ENCODE results near the gene CCDC183. TPM values are rescaled to one million over a fixed set of nuclear protein-coding genes. Genes with fewer than 3 reads are reported as not detected.

CCDC183 gene
- polyA plus RNA-seq, 1 donor from 2014 or later, result 5.5 TPM

DNA sequence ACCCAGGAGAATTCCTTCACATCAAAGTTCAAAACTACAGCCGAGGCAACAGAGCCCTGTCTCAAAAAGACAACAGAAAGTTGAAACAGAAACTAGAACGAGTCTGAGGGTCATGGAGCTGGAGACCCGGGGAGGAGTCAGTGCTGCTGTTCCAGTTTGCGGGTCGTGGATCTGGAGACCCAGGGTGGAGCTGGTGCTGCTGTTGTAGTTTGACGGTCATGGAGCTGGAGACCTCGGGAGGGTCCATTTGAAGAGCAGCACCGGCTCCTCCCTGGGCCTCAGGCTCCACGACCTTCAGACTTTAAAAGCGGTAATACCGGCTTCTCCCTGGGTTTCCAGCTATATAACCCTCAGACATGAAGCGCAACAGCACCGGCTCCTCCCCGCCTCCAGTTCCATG is 18.8 kb upstream of the CCDC183 start (continued):
- TF ChIP-seq SMC3 (conservative IDR thresholded peaks at IDR 0.05; ENCODE audit: poor library complexity) (no peak), TAF1 (IDR thresholded peaks at IDR 0.05; ENCODE audit: low read depth) (no peak)

DNA sequence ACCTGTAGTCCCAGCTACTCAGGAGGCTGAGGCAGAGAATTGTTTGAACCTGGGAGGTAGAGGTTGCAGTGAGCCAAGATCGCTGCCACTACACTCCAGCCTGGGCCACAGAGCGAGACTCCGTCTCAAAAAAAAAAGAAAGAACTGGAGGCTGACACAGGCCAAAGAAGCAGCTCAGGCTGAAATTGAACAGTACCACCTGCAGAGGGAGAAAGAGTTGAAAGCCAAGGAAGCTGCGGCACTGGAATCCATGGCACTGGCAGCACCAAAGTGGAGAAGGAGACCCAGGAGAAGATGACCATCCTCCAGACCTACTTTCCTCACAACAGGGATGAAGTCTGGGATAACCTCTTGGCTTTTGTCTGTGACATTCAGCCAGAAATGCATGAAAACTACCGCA is 16.3 kb upstream of the CCDC183 start:
- Histone ChIP-seq H3K79me2 (replicated peaks; ENCODE audit: insufficient read depth, low read length) (no peaks in the 10 kb centered on the region), H3F3A (ENCODE audit: insufficient read depth, low read length, poor library complexity, severe bottlenecking) (no peaks in the 10 kb centered on the region), H4K20me1 (ENCODE audit: insufficient read depth) (no peaks in the 10 kb centered on the region), H3K9ac (ENCODE audit: low read length) (no peak overlapping the region), H3K9me2 (ENCODE audit: insufficient read depth, low read length) (no peaks in the 10 kb centered on the region), H2AFZ (ENCODE audit: low read depth, low read length) (no peak overlapping the region), H3K36me3 (ENCODE audit: insufficient read depth, low read length) (no peaks in the 10 kb centered on the region), H3K27me3 (ENCODE audit: insufficient read depth, low read depth, low read length) (no peaks in the 10 kb centered on the region), H3K27ac (ENCODE audit: low read length) (no peak overlapping the region), H3K4me2 (ENCODE audit: low read length) (no peak overlapping the region), H3K9me3 (ENCODE audit: low read length) (no peaks in the 10 kb centered on the region), H3K4me3 (ENCODE audit: low read length) (no peak overlapping the region)
- TF ChIP-seq RAD21 (conservative IDR thresholded peaks at IDR 0.05) (no peak), TAF1 (IDR thresholded peaks at IDR 0.05; ENCODE audit: low read depth) (no peak), SMC3 (conservative IDR thresholded peaks at IDR 0.05; ENCODE audit: poor library complexity) (no peak), MXI1 (conservative IDR thresholded peaks at IDR 0.05; ENCODE audit: poor library complexity, severe bottlenecking) (no peak), POLR2AphosphoS5 (IDR thresholded peaks at IDR 0.05) (no peak), EZH2 (IDR thresholded peaks at IDR 0.05; ENCODE audit: borderline replicate concordance, insufficient read depth, low read length, poor library complexity, severe bottlenecking) (no peak), EP300 (conservative IDR thresholded peaks at IDR 0.05; ENCODE audit: poor library complexity, severe bottlenecking) (no peak)
- TF ChIP-seq, protein P1, sequence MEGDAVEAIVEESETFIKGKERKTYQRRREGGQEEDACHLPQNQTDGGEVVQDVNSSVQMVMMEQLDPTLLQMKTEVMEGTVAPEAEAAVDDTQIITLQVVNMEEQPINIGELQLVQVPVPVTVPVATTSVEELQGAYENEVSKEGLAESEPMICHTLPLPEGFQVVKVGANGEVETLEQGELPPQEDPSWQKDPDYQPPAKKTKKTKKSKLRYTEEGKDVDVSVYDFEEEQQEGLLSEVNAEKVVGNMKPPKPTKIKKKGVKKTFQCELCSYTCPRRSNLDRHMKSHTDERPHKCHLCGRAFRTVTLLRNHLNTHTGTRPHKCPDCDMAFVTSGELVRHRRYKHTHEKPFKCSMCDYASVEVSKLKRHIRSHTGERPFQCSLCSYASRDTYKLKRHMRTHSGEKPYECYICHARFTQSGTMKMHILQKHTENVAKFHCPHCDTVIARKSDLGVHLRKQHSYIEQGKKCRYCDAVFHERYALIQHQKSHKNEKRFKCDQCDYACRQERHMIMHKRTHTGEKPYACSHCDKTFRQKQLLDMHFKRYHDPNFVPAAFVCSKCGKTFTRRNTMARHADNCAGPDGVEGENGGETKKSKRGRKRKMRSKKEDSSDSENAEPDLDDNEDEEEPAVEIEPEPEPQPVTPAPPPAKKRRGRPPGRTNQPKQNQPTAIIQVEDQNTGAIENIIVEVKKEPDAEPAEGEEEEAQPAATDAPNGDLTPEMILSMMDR (IDR thresholded peaks at IDR 0.05; ENCODE audit: poor library complexity, severe bottlenecking), result no peak
- TF ChIP-seq, protein P2, sequence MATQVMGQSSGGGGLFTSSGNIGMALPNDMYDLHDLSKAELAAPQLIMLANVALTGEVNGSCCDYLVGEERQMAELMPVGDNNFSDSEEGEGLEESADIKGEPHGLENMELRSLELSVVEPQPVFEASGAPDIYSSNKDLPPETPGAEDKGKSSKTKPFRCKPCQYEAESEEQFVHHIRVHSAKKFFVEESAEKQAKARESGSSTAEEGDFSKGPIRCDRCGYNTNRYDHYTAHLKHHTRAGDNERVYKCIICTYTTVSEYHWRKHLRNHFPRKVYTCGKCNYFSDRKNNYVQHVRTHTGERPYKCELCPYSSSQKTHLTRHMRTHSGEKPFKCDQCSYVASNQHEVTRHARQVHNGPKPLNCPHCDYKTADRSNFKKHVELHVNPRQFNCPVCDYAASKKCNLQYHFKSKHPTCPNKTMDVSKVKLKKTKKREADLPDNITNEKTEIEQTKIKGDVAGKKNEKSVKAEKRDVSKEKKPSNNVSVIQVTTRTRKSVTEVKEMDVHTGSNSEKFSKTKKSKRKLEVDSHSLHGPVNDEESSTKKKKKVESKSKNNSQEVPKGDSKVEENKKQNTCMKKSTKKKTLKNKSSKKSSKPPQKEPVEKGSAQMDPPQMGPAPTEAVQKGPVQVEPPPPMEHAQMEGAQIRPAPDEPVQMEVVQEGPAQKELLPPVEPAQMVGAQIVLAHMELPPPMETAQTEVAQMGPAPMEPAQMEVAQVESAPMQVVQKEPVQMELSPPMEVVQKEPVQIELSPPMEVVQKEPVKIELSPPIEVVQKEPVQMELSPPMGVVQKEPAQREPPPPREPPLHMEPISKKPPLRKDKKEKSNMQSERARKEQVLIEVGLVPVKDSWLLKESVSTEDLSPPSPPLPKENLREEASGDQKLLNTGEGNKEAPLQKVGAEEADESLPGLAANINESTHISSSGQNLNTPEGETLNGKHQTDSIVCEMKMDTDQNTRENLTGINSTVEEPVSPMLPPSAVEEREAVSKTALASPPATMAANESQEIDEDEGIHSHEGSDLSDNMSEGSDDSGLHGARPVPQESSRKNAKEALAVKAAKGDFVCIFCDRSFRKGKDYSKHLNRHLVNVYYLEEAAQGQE (IDR thresholded peaks at IDR 0.05; ENCODE audit: borderline replicate concordance), result no peak

DNA sequence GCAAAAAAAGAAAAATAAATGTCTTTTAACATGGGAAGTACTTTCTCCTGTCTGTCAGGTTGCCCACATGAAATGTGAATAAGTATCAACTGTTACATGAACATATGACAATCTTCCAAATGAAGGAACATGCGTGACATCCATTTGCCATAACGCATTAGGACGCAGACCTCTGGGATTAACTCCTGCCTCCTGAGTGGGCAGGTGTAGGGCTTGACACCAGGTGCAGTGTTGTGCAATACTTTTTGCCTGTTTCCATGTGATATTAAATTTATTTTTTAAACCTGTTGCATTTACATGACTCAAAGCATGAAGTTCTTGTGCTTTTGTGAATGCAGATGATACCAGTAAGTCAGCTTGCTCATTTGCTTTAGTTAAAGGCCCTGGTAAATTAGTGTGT is 13.7 kb upstream of the CCDC183 start:
- no peak overlapping the region for H3K9ac ChIP-seq (ENCODE audit: low read length)
- H3K27ac ChIP-seq (ENCODE audit: low read length), result no peak overlapping the region
- no peaks in the 10 kb centered on the region for H3K36me3 ChIP-seq (ENCODE audit: insufficient read depth, low read length)
- no peak overlapping the region for H2AFZ ChIP-seq (ENCODE audit: low read depth, low read length)
- H3K9me2 ChIP-seq (ENCODE audit: insufficient read depth, low read length), result no peaks in the 10 kb centered on the region
- no peak overlapping the region for H3K4me2 ChIP-seq (ENCODE audit: low read length)
- H3K4me3 ChIP-seq (ENCODE audit: low read length), result no peak overlapping the region
- no peaks in the 10 kb centered on the region for H3K27me3 ChIP-seq (ENCODE audit: insufficient read depth, low read depth, low read length)
- TF ChIP-seq, protein P1 (IDR thresholded peaks at IDR 0.05; ENCODE audit: poor library complexity, severe bottlenecking), result no peak
- TF ChIP-seq EZH2 (IDR thresholded peaks at IDR 0.05; ENCODE audit: borderline replicate concordance, insufficient read depth, low read length, poor library complexity, severe bottlenecking), result no peak
- H4K20me1 ChIP-seq (ENCODE audit: insufficient read depth), result no peaks in the 10 kb centered on the region
- no peaks in the 10 kb centered on the region for H3K79me2 ChIP-seq (replicated peaks; ENCODE audit: insufficient read depth, low read length)
- H3F3A ChIP-seq (ENCODE audit: insufficient read depth, low read length, poor library complexity, severe bottlenecking), result no peaks in the 10 kb centered on the region
- H3K9me3 ChIP-seq (ENCODE audit: low read length), result no peaks in the 10 kb centered on the region

Data from neural cell (in vitro differentiated cells).